HG02759 (cell line): ENCODE measurements around the gene PRELID1.
A peak's percentile ranks its signal among the peaks of the same experiment; 100 is the strongest.
"Not testable (repeated sequence)": the region's sequence is repeated elsewhere in the genome, so short reads cannot be mapped to it uniquely, and the experiment has no call there.

Experiments used
- ATAC-seq: cut with Tn5 transposase; IDR thresholded peaks from one replicate; pipeline ENCODE4 v1.9.1; 2021; ENCODE audit warnings: mild to moderate bottlenecking, moderate library complexity; ENCODE audit not compliant: unreplicated experiment

PRELID1 gene

DNA sequence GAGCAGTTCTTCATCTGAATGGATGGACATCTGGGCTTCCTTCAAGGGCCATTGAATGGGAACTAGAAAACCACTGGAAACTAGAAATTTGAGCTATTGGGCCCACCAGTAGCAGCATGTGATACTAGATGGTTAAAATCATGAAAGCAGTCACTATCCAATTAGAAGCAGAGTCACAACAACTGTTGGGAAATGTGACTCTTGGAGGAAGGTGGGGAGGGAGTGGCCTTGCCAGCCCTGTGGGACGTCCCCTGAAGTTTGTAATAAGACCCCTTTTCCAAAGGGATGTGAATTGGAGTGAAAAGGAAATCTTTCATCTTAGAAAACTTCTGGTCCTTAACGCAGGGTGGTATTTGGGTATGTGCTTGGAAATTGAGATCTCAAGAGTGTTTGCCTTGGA, 5.7 kb upstream of the PRELID1 start:
- no peak for ATAC-seq

DNA sequence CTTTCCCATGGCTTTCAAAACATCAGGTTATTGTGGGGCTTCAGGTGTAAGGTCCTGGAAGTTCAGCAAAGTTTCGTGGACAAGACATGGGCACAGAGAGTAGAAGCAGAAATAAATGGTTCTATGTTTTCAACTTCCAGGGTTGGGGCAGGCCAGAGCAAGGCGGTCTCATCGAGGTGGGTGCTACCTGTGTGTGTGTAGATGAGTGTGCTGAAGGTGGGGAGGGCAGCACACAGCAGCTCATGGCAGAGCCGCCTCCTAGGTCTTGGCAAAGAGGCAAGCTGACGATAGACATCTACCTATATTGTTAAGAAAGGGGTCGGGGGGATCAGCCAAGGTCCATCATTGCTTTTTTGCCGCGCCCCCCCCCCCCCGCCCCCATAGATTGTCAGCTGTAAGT, 3.9 kb upstream of the PRELID1 start:
- ATAC-seq = no peak

DNA sequence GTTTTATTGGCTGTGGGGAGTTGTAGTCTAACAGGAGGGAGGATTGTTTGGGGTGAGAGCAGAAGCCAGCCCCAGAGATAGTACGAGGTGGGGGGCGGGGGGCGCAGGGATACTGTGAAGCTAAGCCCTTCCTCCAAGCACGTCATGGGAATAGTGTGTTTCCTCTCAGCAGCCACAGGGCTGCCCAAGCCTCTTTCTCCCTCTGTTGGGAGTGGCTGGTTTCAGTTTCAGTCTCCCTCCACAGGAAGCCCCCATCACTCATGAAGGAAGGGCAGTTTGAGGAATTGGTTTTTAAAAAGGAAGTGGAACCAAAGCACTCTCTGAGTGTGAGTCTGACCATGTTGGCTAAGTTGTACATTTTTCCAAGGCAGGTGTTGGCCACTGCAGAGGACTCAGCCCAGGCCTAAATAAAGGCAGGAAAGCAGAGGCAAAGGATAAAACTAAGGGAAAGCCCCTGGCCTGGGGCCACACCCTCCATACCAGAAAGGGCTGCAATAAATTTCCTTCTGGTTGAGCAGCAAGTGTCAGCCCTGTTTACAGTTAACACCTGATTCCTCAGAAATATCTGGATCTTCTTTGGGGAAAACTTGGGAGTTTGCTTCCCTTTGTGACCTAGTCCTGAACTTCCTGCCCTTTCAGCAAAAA, 3.2 kb upstream of the PRELID1 start:
- peak; percentile 34 for ATAC-seq

GRCh38 chr5:177300951-177301350, 2.6 kb upstream of the PRELID1 start:
- no peak for ATAC-seq

GRCh38 chr5:177301503-177302165, 2.0 kb upstream of the PRELID1 start:
- no peak for ATAC-seq

- ATAC-seq = no peak
Measured at GRCh38 chr5:177302354-177303110, 1.1 kb upstream of the PRELID1 start.

GRCh38 chr5:177303925-177304391, 359 bp downstream of the PRELID1 start:
- ATAC-seq = peak; percentile 8

GRCh38 chr5:177304392-177305119, 957 bp downstream of the PRELID1 start:
- ATAC-seq = no peak

DNA sequence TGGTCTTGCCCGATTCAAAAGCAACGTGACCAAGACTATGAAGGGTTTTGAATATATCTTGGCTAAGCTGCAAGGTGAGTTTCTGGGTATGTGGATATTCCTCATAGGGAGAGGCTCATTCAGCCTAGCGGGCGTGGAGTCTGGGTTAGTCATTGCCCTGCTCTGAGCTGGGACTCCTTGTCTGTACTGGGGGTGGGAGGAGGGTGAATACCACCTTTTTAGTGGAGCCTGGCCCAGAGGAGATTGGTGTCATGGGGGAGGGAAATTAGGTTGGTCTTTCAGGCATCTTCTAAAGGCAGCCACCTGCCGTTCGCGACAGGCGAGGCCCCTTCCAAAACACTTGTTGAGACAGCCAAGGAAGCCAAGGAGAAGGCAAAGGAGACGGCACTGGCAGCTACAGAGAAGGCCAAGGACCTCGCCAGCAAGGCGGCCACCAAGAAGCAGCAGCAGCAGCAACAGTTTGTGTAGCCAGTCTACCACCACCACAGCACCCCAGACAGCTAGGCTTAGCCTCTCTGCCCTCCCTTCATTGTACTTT, 2.6 kb downstream of the PRELID1 start:
- not testable (repeated sequence) for ATAC-seq

GRCh38 chr5:177306674-177307543, 3.3 kb downstream of the PRELID1 start:
- no peak for ATAC-seq

DNA sequence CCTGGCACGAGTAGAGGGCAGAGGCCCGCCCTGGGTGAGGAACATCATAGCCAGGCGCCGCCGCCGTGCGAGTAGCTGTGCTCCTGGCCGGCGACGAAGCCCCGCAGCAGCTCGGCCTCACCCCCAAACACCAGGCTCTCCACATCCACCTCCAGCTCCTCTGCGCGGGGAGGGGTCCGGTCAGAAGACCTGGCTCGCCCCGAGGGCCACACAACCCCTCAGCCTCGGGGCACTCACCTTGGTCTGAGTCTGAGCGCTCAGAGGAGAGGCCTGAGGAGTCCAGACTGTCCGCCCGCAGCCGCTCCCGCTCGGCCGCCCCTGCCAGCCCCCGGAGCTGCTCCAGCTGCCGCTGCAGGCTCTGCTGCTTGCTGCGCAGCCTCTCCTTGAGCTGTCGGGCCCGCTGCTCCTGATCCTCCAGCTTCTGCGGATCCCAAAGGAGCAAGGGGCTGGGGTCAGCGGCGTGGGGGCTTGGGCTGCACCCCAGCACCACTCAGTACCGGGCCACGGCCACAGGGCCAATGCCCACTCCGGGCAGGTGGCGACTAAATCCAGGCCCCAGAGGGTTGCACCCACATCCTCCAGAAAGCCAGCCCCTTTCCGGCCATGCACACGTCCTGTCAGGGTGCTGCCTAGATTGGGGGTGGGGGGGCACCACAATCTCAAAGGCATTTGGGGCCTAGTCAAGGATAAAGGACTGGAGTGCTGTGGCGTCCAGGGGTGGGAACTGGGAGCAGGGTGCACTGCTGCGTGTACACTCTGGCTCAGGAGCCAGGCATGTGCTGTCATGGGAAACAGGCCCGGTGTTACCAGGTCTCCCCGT, 4.2 kb downstream of the PRELID1 start:
- no peak for ATAC-seq

GRCh38 chr5:177308740-177309139, 5.1 kb downstream of the PRELID1 start:
- ATAC-seq = no peak

- ATAC-seq = no peak
Measured at GRCh38 chr5:177309351-177310191, 6.0 kb downstream of the PRELID1 start.

- ATAC-seq = no peak
Measured at GRCh38 chr5:177310332-177310731, 6.7 kb downstream of the PRELID1 start.

- peak; percentile 23 for ATAC-seq
Measured at GRCh38 chr5:177310757-177311391, 7.3 kb downstream of the PRELID1 start.

DNA sequence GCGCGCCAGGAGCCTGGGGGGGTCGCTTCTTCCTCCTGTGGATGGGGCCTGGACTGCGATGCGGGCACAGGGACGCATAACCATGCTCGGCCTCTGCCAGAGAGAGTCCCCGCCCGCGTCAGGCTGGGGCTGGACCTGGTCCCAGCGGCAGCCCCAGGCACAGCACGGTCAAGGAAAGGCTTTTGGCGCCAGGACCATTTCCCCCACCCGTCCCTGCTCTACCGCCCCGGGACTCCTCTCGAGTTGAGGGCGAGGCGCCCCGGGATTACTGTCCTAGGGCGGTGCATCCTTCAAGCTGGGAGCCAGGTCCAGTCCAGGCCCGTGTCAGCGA, 7.8 kb downstream of the PRELID1 start:
- ATAC-seq = peak; percentile 1

DNA sequence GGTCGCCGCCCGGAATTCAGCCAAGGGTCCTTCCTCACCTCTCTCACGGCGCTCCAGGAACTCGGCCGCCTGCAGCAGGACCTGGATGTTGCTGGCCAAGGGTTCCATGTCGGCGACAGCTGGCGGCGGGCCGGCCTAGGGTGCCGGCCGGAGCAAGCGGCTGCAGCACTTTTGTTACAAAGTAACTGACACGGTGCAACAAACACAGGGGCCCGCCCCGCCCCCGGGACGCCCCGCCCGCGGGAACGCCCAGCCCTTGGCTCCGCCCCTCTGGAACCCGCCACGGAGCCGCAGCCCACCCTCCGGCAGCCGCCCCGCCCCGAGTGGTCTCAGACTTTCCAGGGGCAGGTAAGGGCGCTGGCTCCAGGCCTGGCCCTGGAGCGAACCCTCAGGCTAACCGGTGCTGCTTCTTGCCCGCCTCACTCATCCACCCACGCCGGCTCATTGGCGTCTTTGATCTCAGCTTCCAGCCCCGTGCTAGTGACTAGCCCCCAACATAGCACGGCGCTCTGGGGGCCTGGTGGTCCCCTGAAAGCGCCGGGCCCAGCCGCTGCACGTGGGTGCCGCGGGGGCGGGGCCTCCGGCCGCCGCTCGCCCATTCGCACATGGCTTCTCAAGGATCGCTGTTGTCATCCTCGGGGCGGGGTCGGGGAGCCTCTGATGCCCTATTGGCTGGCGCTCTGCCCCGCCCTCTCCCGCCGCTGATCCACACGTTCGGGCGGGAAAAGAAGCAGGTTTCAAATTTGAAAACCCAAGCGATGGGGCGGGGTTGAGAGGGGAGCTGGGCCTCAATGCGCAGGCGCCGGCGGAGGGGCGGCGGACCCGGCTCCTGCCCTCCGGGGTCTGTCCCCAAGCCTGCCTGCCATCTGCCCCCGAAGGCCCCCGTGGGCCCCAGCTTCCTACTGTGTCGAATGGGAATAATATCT, 8.4 kb downstream of the PRELID1 start, which contains the start of gene MXD3:
MXD3 (minus strand) TSS at position 176 of the 926 bp plus-strand sequence; CDS start at position 108, 68 bp downstream.
- ATAC-seq = peak; percentile 82
